T-helper 2 cell treated with Interferon-gamma antibody and Interleukin-4, amounts not matched to agents 5 μg/mL and 100 μg/mL, for 36 hours (primary cell): Measurements from ENCODE around the gene NDUFS7.
"Not testable (repeated sequence)": the region's sequence is repeated elsewhere in the genome, so short reads cannot be mapped to it uniquely, and the experiment has no call there.

Experiments used
- DNase-seq: peaks from one replicate; pipeline ENCODE4 v3.0.0; 2021; ENCODE audit warnings: low spot score
- H3K27ac Mint-ChIP-seq: one replicate; pipeline ENCODE4 v1.8.0; 2021; ENCODE audit warnings: mild to moderate bottlenecking, mixed read lengths
- H3K27me3 Mint-ChIP-seq: one replicate; pipeline ENCODE4 v1.8.0; 2021; ENCODE audit warnings: low read depth, mixed read lengths
- H3K36me3 Mint-ChIP-seq: one replicate; pipeline ENCODE4 v1.8.0; 2021; ENCODE audit warnings: low read depth, mixed read lengths
- H3K4me1 Mint-ChIP-seq: one replicate; pipeline ENCODE4 v1.8.0; 2021; ENCODE audit warnings: low read depth, mixed read lengths
- H3K4me3 Mint-ChIP-seq: one replicate; pipeline ENCODE4 v1.8.0; 2022; ENCODE audit warnings: mild to moderate bottlenecking, moderate library complexity, mixed read lengths
- H3K9me3 Mint-ChIP-seq: one replicate; pipeline ENCODE4 v1.8.0; 2021; ENCODE audit warnings: mixed read lengths

Gene NDUFS7

GRCh38 chr19:1420085-1420484, 36.4 kb downstream of the NDUFS7 start:
- H3K36me3 Mint-ChIP-seq, result peaks cover 48% of the 10 kb centered on the region
- H3K9me3 Mint-ChIP-seq, H3K4me1 Mint-ChIP-seq, H3K27ac Mint-ChIP-seq, H3K4me3 Mint-ChIP-seq, H3K27me3 Mint-ChIP-seq, DNase-seq: not testable (repeated sequence)

DNA sequence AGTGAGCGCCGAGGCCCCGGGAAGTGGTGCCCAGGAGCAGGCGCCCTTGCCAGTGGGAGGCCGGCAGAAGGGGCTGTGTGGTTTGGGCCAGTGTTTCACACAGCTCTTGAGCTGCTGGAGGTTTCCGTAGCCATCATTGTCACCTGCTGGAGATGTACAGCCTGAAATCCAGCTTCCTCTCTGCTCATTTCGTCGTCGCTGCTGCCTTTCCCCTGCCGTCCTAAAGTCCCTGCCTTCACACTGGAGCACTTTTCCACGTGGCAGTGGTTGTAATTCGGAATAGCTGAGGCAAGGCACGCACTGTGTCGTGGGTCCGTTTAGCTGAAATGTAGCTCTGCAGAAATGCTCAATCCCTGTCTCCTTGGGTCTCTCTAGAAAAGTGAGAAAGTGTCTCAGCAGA, 36.9 kb downstream of the NDUFS7 start:
- Mint-ChIP-seq H3K4me1 (no peaks in the 10 kb centered on the region), H3K36me3 (peaks cover 48% of the 10 kb centered on the region), H3K9me3 (no peaks in the 10 kb centered on the region), H3K27ac (no peak overlapping the region), H3K4me3 (no peak overlapping the region), H3K27me3 (no peaks in the 10 kb centered on the region)
- no peak for DNase-seq

DNA sequence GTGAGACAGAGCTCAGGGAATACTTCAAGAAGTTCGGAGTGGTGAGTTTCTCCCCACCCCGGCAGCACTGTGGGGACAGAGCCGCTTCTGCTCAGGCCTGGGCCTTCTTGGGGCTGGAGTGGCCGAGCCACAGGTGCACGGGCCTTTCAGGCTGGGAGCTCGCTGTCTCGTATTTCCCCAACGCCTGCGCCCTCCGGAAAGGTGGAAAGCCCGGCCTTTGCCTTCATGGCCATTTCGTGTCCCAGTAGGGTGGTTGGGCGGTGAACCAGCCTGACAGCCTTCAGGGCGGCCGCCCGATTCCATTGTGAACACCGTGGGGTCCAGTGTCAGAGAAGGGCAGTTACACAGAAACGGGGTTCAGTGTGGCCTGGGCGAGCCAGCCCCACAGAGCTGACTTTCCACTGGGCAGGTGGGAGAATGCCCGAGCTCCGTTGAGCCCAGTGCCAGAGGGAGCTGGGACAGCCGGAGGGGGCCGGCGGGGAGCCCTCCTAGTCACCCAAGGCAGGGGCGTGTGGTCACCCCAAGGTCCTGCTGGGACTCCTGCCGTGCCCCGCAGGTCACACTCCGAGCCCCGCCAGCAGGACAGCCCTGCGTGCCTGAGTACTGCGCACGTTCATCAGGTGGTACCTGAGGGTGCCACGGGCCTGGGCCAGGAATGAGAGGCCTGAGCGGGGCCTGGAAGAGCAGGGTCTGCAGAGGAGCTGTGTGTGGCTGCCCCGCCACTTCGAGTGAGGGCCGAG, 37.7 kb downstream of the NDUFS7 start:
- Mint-ChIP-seq H3K36me3 (peaks cover 48% of the 10 kb centered on the region), H3K4me3 (no peak overlapping the region), H3K27ac (no peak overlapping the region), H3K9me3 (no peaks in the 10 kb centered on the region), H3K27me3 (no peaks in the 10 kb centered on the region), H3K4me1 (no peaks in the 10 kb centered on the region)
- DNase-seq, result no peak

- Mint-ChIP-seq H3K27ac (no peak overlapping the region), H3K9me3 (no peaks in the 10 kb centered on the region), H3K4me3 (no peak overlapping the region), H3K27me3 (no peaks in the 10 kb centered on the region), H3K4me1 (no peaks in the 10 kb centered on the region), H3K36me3 (peaks cover 47% of the 10 kb centered on the region)
- no peak for DNase-seq
These were observed 38.2 kb downstream of the NDUFS7 start for GRCh38 chr19:1421958-1422305.

DNA sequence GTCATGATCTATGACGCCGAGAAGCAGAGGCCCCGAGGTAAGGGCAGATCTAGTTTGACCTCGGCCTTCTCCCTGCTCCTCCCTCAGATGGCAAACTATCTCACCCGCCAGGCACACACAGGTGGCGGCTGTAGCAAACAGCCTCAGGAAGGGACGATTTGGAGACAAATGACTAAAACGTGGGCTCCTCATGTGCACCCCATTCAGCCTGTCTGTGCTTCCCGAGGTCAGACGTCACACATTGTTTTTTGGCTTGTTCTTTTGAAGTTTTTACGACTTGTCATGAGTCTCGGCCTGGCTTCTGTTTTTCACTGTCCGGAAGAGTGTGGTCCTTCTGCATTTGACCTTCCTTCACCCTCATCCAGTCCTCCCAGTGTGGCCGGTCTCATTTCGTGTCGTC, 38.7 kb downstream of the NDUFS7 start:
- no peak for DNase-seq
- Mint-ChIP-seq H3K4me1 (no peaks in the 10 kb centered on the region), H3K4me3 (no peak overlapping the region), H3K27ac (no peak overlapping the region), H3K27me3 (no peaks in the 10 kb centered on the region), H3K9me3 (no peaks in the 10 kb centered on the region), H3K36me3 (peaks cover 45% of the 10 kb centered on the region)

DNA sequence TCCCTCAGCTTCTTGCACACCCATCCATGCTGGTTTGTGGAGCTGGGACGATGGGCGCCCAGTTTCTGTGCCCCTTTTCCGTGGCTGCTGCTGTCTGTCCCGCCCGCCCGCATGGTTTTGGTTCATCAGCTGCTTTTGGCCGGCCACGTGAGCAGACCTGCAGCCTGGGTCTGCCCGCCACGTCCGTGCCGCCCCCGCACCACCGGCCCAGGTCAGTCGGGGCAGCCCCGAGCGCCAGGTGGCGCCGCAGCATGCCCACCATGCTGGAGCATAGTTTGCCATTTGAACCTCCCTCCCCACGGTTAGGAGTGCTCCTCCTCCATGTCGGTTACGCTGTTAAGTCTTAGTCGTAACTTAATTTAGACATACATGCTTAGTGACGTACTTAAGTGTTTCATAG, 39.2 kb downstream of the NDUFS7 start:
- Mint-ChIP-seq H3K4me3 (no peak overlapping the region), H3K4me1 (no peaks in the 10 kb centered on the region), H3K27ac (peak overlapping the region; percentile 5)

DNA sequence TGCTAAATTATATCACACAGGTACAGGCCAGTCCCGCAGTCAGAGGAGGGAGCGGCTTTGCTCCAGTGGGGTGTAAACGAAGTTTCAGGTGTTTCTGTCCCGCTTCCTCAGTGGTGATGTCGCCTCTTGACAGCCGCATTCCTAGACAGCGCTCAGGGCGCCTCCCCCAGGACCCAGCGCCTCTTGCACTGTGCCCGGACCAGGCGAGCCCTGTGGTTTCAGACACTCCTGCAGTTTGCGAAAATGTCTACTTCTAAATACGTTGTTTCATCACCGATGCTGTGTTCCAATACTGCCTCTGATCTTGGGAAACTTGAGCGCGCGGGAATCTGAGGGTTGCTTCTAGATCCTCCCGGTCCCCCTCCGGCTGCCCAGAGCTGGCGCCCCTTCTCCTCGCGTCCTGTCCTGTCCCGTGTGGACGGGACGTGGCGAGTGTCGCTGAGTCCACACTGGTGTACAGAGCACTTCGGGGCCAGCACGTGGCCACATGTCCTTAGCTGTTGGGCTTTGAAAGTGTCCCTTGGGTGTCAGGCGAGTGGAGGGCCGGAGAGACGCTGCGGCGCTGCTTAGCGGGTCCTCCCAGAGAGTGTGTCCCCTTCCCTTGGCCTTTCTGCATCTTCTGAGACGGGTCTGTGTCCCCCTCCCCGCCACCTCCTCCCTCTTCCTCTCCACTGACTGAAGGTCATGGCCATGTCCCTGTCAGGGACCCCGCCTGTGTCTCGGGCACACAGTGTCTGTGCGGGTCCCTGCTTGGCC, 39.9 kb downstream of the NDUFS7 start:
- Mint-ChIP-seq H3K4me1 (no peaks in the 10 kb centered on the region), H3K9me3 (no peaks in the 10 kb centered on the region), H3K27ac (no peak overlapping the region), H3K36me3 (peaks cover 42% of the 10 kb centered on the region), H3K4me3 (no peak overlapping the region), H3K27me3 (no peaks in the 10 kb centered on the region)
- DNase-seq, result no peak

More for the DNA sequence above, 39.2 kb downstream of the NDUFS7 start:
- no peaks in the 10 kb centered on the region for H3K9me3 Mint-ChIP-seq
- H3K27me3 Mint-ChIP-seq, result no peaks in the 10 kb centered on the region
- peaks cover 42% of the 10 kb centered on the region for H3K36me3 Mint-ChIP-seq
- no peak for DNase-seq

GRCh38 chr19:1424192-1424955, 40.7 kb downstream of the NDUFS7 start:
- H3K36me3 Mint-ChIP-seq, result peaks cover 38% of the 10 kb centered on the region
- no peaks in the 10 kb centered on the region for H3K9me3 Mint-ChIP-seq
- H3K27ac Mint-ChIP-seq, result no peak overlapping the region
- no peaks in the 10 kb centered on the region for H3K27me3 Mint-ChIP-seq
- no peak overlapping the region for H3K4me3 Mint-ChIP-seq
- no peak for DNase-seq
- H3K4me1 Mint-ChIP-seq, result no peaks in the 10 kb centered on the region

DNA sequence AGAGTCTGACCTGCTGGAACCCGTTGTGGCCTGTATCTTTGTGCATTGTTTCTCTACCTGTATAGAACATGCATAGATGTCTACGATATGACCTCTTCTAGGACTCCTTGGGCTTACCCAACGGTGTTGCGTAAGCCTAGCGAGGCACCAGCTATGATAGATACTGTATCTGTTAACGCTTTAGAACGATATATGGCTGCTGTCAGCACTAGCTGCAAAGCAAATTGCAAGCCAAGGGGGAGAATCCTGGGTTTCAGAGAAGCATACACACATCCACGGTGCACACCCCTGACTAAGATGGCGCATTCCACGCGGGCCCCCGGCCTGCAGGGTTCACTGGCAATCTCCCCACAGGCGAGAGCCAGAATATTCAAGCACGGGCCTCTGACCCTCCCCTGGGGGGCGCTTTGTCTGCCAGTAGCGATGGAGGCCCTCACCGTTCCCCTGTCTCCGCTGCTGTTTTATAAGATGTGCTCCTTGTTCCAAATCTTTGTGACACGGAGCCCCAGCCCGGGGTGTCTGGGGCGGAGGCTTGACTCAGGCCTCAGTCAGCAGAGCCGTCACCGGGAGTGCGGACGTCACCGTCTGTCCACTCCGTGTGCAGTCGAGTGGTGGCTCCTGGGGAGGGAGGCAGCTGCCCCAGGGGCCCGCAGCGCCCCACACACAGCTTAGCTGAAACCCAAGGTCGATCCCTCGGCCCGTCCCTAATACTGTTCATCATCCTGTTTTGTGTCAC, 41.6 kb downstream of the NDUFS7 start:
- Mint-ChIP-seq H3K36me3 (peaks cover 37% of the 10 kb centered on the region), H3K4me3 (no peak overlapping the region), H3K27ac (no peak overlapping the region), H3K4me1 (no peaks in the 10 kb centered on the region), H3K9me3 (no peaks in the 10 kb centered on the region), H3K27me3 (no peaks in the 10 kb centered on the region)
- DNase-seq, result no peak

- Mint-ChIP-seq H3K9me3 (no peaks in the 10 kb centered on the region), H3K36me3 (peaks cover 33% of the 10 kb centered on the region), H3K27ac (no peak overlapping the region), H3K4me3 (no peak overlapping the region), H3K27me3 (no peaks in the 10 kb centered on the region), H3K4me1 (no peaks in the 10 kb centered on the region)
- DNase-seq, result no peak
These were observed 42.2 kb downstream of the NDUFS7 start for GRCh38 chr19:1425902-1426301.

- Mint-ChIP-seq H3K27ac (no peak overlapping the region), H3K4me1 (no peaks in the 10 kb centered on the region), H3K27me3 (no peaks in the 10 kb centered on the region), H3K9me3 (no peaks in the 10 kb centered on the region), H3K36me3 (peaks cover 32% of the 10 kb centered on the region), H3K4me3 (no peak overlapping the region)
- DNase-seq, result no peak
These were observed 43.0 kb downstream of the NDUFS7 start for GRCh38 chr19:1426736-1427135.

DNA sequence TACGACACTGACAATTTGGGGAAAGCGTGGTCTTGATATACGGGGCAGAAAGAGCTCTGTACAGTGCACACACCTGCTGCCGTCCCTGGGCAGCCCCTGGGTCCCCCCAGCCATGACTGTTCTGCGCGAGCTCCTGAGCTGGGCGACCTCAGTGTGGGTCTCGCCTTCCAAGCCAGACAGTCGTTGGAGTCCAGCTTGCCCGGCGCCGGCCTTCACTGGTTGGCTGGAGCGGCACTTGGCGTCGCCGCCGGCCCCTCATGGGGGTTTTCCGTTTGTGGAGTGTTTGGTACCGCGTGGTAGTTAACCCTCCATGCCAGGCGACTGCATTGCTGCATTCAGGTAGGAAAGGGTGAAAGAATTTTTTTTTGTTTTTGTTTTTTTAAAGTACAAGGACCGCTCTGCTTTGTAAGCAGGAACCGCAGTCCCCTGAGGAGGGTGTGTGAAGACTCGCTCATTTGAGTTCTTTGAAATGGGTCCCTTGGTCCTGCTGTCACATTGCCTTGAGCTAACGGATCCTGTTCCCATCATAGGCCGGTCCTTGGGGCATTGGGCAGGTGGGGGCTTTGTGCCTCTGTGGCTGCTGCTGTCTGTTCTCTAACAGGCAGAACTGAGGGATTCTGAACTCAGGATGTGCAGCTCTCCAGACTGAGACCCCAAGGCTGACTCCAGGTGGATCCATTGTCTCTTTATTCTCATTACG, 43.7 kb downstream of the NDUFS7 start:
- Mint-ChIP-seq H3K27ac (no peak overlapping the region), H3K36me3 (peaks cover 30% of the 10 kb centered on the region), H3K9me3 (no peaks in the 10 kb centered on the region), H3K4me3 (no peak overlapping the region), H3K4me1 (no peaks in the 10 kb centered on the region), H3K27me3 (no peaks in the 10 kb centered on the region)
- no peak for DNase-seq

- H3K36me3 Mint-ChIP-seq, result peaks cover 21% of the 10 kb centered on the region
- H3K9me3 Mint-ChIP-seq, result no peaks in the 10 kb centered on the region
- no peak for DNase-seq
- H3K27me3 Mint-ChIP-seq, result no peaks in the 10 kb centered on the region
- H3K4me3 Mint-ChIP-seq, result no peak overlapping the region
- H3K27ac Mint-ChIP-seq, result no peak overlapping the region
- no peaks in the 10 kb centered on the region for H3K4me1 Mint-ChIP-seq
These were observed 45.2 kb downstream of the NDUFS7 start for GRCh38 chr19:1428738-1429391.
